Neutrophil (primary cell): Measurements from ENCODE around the gene CDV3.

Source experiments
- H3K27ac ChIP-seq: fragments of 200-600 bp; sonication (generic); 2 replicates; pipeline ENCODE4 v1.5.1; 2016; ENCODE audit warnings: mild to moderate bottlenecking, moderate library complexity
- H3K27me3 ChIP-seq: fragments of 200-600 bp; sonication (generic); 2 replicates; pipeline ENCODE4 v1.6.0; 2016; ENCODE audit warnings: mild to moderate bottlenecking
- H3K36me3 ChIP-seq: fragments of 200-600 bp; sonication (generic); 2 replicates; pipeline ENCODE4 v1.5.1; 2017
- H3K4me1 ChIP-seq, 2 experiments: fragments of 200-600 bp in 1 of 2; sonication (generic) in 1 of 2; 1 replicate in 1 of 2; 2 replicates in 1 of 2; pipeline versions ENCODE4 v1.5.1 to v1.6.1; 2013 to 2016; ENCODE audit warnings: low read depth in 1 of 2, low read length in 1 of 2, mild to moderate bottlenecking in 1 of 2, moderate library complexity in 1 of 2; ENCODE audit not compliant: control insufficient read depth in 1 of 2, insufficient read depth in 1 of 2
- H3K4me3 ChIP-seq, 2 experiments: fragments of 200-600 bp in 1 of 2; sonication (generic) in 1 of 2; 1 replicate in 1 of 2; 2 replicates in 1 of 2; pipeline ENCODE4 v1.5.1; 2013 to 2016; ENCODE audit warnings: low read depth in 1 of 2, low read length in 1 of 2, mild to moderate bottlenecking in 1 of 2, moderate library complexity in 1 of 2
- H3K9me3 ChIP-seq: fragments of 200-600 bp; sonication (generic); 2 replicates; pipeline ENCODE4 v1.5.1; 2016
- CTCF ChIP-seq: fragments of 200-600 bp; sonication (generic); IDR thresholded peaks from 2 replicates; pipeline ENCODE4 v1.5.1; 2016; ENCODE audit warnings: antibody characterized with exemption

Gene CDV3

GRCh38 chr3:133600572-133601081 lies 27.1 kb downstream of the CDV3 start:
- no peak for TF ChIP-seq CTCF
- Histone ChIP-seq H3K27me3 (no peaks in the 10 kb centered on the region), H3K9me3 (no peaks in the 10 kb centered on the region), H3K4me3 (no peak overlapping the region), H3K36me3 (peaks cover 54% of the 10 kb centered on the region), H3K4me1 (no peaks in the 10 kb centered on the region), H3K27ac (no peak overlapping the region)

- Histone ChIP-seq H3K27me3 (no peaks in the 10 kb centered on the region), H3K4me1 (no peaks in the 10 kb centered on the region), H3K9me3 (no peaks in the 10 kb centered on the region), H3K36me3 (peaks cover 79% of the 10 kb centered on the region), H3K4me3 (no peak overlapping the region), H3K27ac (no peak overlapping the region)
- TF ChIP-seq CTCF: no peak
Observed at GRCh38 chr3:133606342-133606741, 32.9 kb downstream of the CDV3 start.

- Histone ChIP-seq H3K27me3 (no peaks in the 10 kb centered on the region), H3K9me3 (no peaks in the 10 kb centered on the region), H3K4me1 (no peaks in the 10 kb centered on the region), H3K36me3 (peaks cover 79% of the 10 kb centered on the region), H3K4me3 (no peak overlapping the region), H3K27ac (no peak overlapping the region)
- TF ChIP-seq CTCF: no peak
Observed at GRCh38 chr3:133606902-133607301, 33.4 kb downstream of the CDV3 start.

- Histone ChIP-seq H3K9me3 (no peaks in the 10 kb centered on the region), H3K27ac (no peak overlapping the region), H3K36me3 (peaks cover 80% of the 10 kb centered on the region), H3K4me1 (no peaks in the 10 kb centered on the region), H3K27me3 (no peaks in the 10 kb centered on the region), H3K4me3 (no peak overlapping the region)
- no peak for TF ChIP-seq CTCF
Observed at GRCh38 chr3:133607816-133608215, 34.3 kb downstream of the CDV3 start.

- no peak overlapping the region for H3K4me3 ChIP-seq
- H3K27ac ChIP-seq: no peak overlapping the region
- no peaks in the 10 kb centered on the region for H3K9me3 ChIP-seq
- H3K36me3 ChIP-seq: peaks cover 83% of the 10 kb centered on the region
- H3K27me3 ChIP-seq: no peaks in the 10 kb centered on the region
- no peak for TF ChIP-seq CTCF
- H3K4me1 ChIP-seq: no peaks in the 10 kb centered on the region
Observed at GRCh38 chr3:133608388-133608787, 34.9 kb downstream of the CDV3 start.

- TF ChIP-seq CTCF: no peak
- Histone ChIP-seq H3K4me1 (no peaks in the 10 kb centered on the region), H3K36me3 (peaks cover 93% of the 10 kb centered on the region), H3K27me3 (no peaks in the 10 kb centered on the region), H3K9me3 (no peaks in the 10 kb centered on the region), H3K4me3 (no peak overlapping the region), H3K27ac (no peak overlapping the region)
Observed at GRCh38 chr3:133610031-133610430, 36.5 kb downstream of the CDV3 start.
